GM12878 (cell line): ENCODE measurements around the gene CTNS.

ENCODE experiments used
- BHLHE40 ChIP-seq, 2 experiments: fragments of 450-650 bp in 1 of 2; IDR thresholded peaks; 2 replicates each; pipeline ENCODE4 v1.6.1; 2011 to 2017; ENCODE audit warnings: low read depth in 2 of 2, borderline replicate concordance in 1 of 2, improper control_type of control experiment in 1 of 2, low read length in 1 of 2, mild to moderate bottlenecking in 1 of 2
- CHD4 ChIP-seq: fragments of 200-600 bp; sonication (generic); IDR thresholded peaks from 2 replicates; pipeline ENCODE4 v1.6.1; 2016; ENCODE audit warnings: mild to moderate bottlenecking
- IRF4 ChIP-seq: IDR thresholded peaks from 2 replicates; pipeline ENCODE4 v1.6.1; 2011; ENCODE audit warnings: low read depth, low read length
- MTA2 ChIP-seq: fragments of 450-650 bp; IDR thresholded peaks from 2 replicates; pipeline ENCODE4 v1.6.1; 2016; ENCODE audit warnings: low read depth, mild to moderate bottlenecking, moderate library complexity
- NRF1 ChIP-seq: conservative IDR thresholded peaks from 2 replicates; pipeline ENCODE4 v1.6.1; 2011; ENCODE audit warnings: mild to moderate bottlenecking, low read depth, low read length, improper control_type of control experiment
- POLR2A ChIP-seq: IDR thresholded peaks from 2 replicates; pipeline ENCODE4 v1.6.1; 2011; ENCODE audit warnings: low read depth, mild to moderate bottlenecking, low read length
- RB1 ChIP-seq: fragments of 450-650 bp; formaldehyde crosslinking; IDR thresholded peaks from 2 replicates; pipeline ENCODE4 v1.6.1; 2017; ENCODE audit warnings: mild to moderate bottlenecking, borderline replicate concordance
- RCOR1 ChIP-seq: conservative IDR thresholded peaks from 2 replicates; pipeline ENCODE4 v1.6.1; 2012; ENCODE audit warnings: low read depth, low read length, improper control_type of control experiment
- SIN3A ChIP-seq: IDR thresholded peaks from 2 replicates; pipeline ENCODE4 v1.6.1; 2012; ENCODE audit warnings: low read depth, low read length, improper control_type of control experiment
- TAF1 ChIP-seq: IDR thresholded peaks from 2 replicates; pipeline ENCODE4 v1.6.1; 2011; ENCODE audit warnings: mild to moderate bottlenecking, low read depth, low read length, borderline replicate concordance
- TF ChIP-seq, protein P1 (sequence below): fragments of 450-650 bp; IDR thresholded peaks from 2 replicates; pipeline ENCODE4 v1.6.1; 2018; ENCODE audit warnings: mild to moderate bottlenecking, low read depth, moderate library complexity; ENCODE audit not compliant: partially characterized antibody
- TF ChIP-seq, protein P2 (sequence below), 3 experiments: IDR thresholded peaks in 2 of 3; conservative IDR thresholded peaks in 1 of 3; 2 replicates each; pipeline ENCODE4 v1.5.1; 2011; ENCODE audit warnings: low read depth in 3 of 3, low read length in 3 of 3, mild to moderate bottlenecking in 3 of 3, control low read depth in 2 of 3, moderate library complexity in 2 of 3, inconsistent platforms in 1 of 3, mixed read lengths in 1 of 3; ENCODE audit not compliant: control insufficient read depth in 2 of 3, insufficient read depth in 1 of 3; ENCODE audit errors: extremely low read depth in 1 of 3
- TF ChIP-seq, protein P3 (sequence below): IDR thresholded peaks from 2 replicates; pipeline ENCODE4 v1.6.1; 2011; ENCODE audit warnings: borderline replicate concordance, low read depth, mild to moderate bottlenecking, moderate library complexity, mixed read lengths, low read length; ENCODE audit not compliant: insufficient read depth; ENCODE audit errors: extremely low read length

DNA sequence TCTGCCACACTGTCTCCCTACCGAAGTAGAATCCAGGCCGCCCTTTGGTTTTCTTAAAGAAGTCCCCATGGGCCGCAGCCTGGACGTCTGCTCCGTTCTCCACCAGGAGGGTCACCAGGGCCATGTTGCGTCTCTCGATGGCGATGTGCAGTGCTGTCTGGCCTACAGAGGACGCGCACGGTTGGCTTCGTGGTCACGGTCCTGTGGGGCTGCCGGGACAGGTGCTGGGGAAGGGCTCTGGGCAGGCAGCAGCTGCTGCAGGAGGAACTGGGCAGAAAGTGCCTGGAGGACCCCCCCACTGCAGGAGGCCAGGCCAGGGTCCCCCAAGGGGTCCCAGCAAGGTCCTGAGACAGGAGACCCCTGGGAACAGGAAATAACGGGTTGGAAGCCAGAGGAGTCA is 46.3 kb upstream of the CTNS start:
- TF ChIP-seq, protein P1, sequence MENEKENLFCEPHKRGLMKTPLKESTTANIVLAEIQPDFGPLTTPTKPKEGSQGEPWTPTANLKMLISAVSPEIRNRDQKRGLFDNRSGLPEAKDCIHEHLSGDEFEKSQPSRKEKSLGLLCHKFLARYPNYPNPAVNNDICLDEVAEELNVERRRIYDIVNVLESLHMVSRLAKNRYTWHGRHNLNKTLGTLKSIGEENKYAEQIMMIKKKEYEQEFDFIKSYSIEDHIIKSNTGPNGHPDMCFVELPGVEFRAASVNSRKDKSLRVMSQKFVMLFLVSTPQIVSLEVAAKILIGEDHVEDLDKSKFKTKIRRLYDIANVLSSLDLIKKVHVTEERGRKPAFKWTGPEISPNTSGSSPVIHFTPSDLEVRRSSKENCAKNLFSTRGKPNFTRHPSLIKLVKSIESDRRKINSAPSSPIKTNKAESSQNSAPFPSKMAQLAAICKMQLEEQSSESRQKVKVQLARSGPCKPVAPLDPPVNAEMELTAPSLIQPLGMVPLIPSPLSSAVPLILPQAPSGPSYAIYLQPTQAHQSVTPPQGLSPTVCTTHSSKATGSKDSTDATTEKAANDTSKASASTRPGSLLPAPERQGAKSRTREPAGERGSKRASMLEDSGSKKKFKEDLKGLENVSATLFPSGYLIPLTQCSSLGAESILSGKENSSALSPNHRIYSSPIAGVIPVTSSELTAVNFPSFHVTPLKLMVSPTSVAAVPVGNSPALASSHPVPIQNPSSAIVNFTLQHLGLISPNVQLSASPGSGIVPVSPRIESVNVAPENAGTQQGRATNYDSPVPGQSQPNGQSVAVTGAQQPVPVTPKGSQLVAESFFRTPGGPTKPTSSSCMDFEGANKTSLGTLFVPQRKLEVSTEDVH, result no peak
- no peak for TF ChIP-seq CHD4
- no peak for TF ChIP-seq RCOR1
- TF ChIP-seq, protein P2, sequence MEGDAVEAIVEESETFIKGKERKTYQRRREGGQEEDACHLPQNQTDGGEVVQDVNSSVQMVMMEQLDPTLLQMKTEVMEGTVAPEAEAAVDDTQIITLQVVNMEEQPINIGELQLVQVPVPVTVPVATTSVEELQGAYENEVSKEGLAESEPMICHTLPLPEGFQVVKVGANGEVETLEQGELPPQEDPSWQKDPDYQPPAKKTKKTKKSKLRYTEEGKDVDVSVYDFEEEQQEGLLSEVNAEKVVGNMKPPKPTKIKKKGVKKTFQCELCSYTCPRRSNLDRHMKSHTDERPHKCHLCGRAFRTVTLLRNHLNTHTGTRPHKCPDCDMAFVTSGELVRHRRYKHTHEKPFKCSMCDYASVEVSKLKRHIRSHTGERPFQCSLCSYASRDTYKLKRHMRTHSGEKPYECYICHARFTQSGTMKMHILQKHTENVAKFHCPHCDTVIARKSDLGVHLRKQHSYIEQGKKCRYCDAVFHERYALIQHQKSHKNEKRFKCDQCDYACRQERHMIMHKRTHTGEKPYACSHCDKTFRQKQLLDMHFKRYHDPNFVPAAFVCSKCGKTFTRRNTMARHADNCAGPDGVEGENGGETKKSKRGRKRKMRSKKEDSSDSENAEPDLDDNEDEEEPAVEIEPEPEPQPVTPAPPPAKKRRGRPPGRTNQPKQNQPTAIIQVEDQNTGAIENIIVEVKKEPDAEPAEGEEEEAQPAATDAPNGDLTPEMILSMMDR (IDR thresholded peaks at IDR 0.05 in 2 of 3, conservative IDR thresholded peaks at IDR 0.05 in 1 of 3; ENCODE audit: control insufficient read depth in 2 of 3, extremely low read depth in 1 of 3, insufficient read depth in 1 of 3, low read depth in 3 of 3, low read length in 3 of 3), result no peak
- TF ChIP-seq NRF1, result no peak
- TF ChIP-seq TAF1, result no peak
- no peak for TF ChIP-seq SIN3A
- TF ChIP-seq MTA2, result no peak
- TF ChIP-seq IRF4, result no peak
- TF ChIP-seq BHLHE40 (IDR thresholded peaks at IDR 0.05; ENCODE audit: borderline replicate concordance in 1 of 2, low read depth in 2 of 2, low read length in 1 of 2), result no peak
- TF ChIP-seq RB1, result no peak
- no peak for TF ChIP-seq POLR2A
- TF ChIP-seq, protein P3, sequence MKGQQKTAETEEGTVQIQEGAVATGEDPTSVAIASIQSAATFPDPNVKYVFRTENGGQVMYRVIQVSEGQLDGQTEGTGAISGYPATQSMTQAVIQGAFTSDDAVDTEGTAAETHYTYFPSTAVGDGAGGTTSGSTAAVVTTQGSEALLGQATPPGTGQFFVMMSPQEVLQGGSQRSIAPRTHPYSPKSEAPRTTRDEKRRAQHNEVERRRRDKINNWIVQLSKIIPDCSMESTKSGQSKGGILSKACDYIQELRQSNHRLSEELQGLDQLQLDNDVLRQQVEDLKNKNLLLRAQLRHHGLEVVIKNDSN, result no peak
